GM18526 (cell line): Measurements from ENCODE around the gene MAD1L1.

Source experiments
- POLR2A ChIP-seq: IDR thresholded peaks from 3 replicates; pipeline ENCODE4 v1.6.1; 2011; ENCODE audit not compliant: insufficient read length; ENCODE audit errors: extremely low read depth

MAD1L1 gene

GRCh38 chr7:2116448-2116810, 116.3 kb downstream of the MAD1L1 start:
- TF ChIP-seq POLR2A: no peak

DNA sequence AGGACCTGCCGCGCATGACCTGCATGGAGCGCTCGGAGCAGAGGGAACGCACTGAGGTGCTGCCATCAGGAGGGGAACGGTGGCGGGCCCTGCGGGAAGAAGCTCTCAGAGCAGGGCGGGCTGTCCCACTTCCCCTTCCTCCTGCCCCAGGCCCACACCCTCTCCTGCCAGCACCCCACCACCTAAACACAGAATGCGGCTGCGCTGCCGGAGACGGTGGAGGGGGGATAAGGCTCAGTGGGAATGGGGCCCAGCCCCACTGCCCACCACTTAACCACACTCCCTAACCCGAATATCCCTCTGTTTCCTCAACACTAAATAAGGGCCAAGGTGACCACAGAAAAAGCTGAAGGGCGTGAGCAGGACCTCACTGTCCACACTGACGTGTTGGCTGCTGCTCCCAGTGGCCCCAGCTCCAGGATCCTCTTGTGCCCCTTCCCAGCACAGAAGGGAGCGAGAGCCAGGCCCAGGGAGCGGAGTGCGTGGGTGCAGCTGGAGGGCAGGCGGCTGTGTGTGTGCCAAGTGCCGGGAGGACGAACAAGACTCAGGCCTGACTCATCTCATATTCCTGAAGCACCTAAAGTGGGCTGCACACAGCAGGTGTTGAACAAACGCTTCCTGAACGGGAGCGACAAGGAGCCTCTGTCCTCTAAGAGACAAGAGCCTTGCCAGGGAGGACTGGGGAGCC, 116.8 kb downstream of the MAD1L1 start:
- no peak for TF ChIP-seq POLR2A

GRCh38 chr7:2114926-2115759, 117.6 kb downstream of the MAD1L1 start:
- no peak for TF ChIP-seq POLR2A

DNA sequence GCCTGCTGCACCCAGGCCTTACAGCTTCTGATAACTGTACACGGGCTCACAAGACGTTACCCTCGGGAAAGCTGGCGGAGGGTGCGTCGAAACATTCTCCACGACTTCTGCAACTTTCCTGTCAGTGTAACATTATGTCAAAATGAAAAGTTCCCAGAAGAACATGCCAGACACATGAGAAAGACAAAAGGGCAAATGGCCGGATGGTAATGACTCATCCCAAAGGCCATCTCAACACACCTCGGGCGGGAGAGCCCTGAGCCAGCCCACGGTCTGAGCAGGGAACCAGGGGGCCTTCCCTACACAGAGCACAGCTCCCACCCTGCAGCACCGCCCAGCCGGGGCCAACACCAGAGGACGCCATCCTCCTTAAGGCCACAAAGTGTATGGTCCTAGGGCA, 118.7 kb downstream of the MAD1L1 start:
- no peak for TF ChIP-seq POLR2A

DNA sequence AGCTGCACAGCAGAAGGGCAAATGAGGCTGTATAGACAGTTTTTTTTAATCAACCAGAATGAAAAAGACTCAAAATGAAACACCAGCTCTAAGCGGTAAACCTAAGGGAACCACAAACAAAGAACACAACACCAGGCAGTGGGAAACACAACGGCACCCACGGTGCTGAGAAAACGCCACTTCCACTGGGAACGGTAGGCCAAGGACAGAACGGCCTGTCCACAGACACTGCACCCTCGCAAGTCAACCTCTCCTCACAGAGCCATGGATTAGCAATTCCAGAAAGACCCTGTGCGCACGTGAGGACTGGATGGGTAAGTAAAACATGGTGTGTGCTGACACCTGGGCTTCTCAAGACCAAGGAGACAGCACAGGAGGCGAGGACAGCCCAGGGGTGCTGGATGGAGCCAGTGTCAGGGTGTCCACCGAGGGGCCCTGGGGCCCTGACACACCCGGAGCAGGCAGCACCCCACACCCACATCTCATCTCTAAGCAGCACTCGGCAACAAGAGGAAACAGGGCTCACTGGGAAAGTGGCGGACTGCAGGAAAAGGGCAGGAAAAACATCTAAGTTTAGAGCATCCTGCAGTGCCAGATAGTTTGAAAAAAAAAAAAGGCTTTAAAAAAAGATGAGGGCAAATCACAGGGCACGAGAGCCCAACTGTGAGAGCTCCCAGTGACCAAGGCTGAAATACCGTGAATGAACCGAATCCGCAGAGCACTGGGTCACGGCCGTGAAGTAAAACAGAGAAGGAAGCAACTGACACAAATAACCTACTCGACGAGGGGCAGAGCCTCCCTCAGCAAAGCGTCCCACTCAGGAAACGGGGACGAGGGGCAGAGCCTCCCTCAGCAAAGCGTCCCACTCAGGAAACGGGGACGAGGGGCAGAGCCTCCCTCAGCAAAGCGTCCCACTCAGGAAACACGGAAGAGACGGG, 120.2 kb downstream of the MAD1L1 start:
- TF ChIP-seq POLR2A: no peak

DNA sequence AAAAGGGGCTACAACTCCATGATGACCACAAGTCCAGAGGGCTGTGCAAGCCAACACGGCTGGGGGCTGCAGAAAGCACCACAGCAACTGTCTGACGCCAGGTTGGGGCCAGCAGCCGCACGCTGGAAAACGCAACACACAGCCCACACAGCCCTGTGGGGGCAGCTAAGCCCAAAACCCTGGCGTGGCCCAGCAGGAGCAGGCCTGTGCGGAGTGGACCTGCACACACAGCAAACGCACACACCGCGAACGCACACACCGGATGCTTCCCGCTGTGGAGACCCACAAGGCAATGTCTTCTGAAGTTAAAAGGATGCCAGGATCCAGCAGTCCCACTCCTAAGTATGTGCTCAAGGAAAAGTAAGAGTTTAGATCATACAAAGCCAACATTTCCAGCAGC, 121.2 kb downstream of the MAD1L1 start:
- no peak for TF ChIP-seq POLR2A

- no peak for TF ChIP-seq POLR2A
These were observed 121.9 kb downstream of the MAD1L1 start for GRCh38 chr7:2110610-2111396.

GRCh38 chr7:2109936-2110609, 122.7 kb downstream of the MAD1L1 start:
- TF ChIP-seq POLR2A: no peak

- TF ChIP-seq POLR2A: no peak
These were observed 123.4 kb downstream of the MAD1L1 start for GRCh38 chr7:2109251-2109872.

DNA sequence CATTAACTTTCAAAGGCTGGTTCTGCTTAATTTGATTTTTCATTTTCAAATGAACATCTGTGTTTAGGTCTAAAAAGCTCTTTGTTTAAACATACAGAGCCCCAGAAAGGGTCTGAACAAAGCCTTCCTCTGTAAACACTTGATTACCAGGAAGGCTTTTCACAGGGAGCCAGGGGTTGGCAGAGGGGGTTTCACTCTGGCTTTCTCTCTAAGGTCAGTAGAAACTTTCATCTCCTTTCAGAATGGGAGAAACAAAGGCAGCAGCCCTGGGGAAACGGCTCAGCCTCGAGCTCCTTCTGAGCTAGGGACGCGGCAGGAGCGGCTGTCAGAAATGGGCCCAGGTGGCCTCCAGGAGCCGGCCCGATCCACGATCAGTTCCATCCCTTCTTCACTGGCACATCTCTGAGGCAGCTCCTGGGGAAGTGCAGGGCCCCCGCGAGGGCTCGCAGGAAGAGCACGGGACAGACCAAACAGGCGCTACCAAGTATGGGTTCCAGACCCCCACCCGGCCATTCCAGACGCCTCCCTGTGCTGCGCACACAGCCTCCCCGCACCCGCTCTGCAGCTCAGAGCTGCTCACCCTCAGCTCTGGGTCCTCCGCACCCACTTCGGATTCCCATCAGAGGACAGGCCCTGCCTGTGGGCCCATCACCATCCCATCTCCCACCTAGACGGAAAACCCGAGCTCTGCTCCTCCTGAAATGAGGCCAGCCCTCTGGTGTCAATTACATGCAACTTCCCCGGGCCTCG, 124.1 kb downstream of the MAD1L1 start:
- TF ChIP-seq POLR2A: no peak

DNA sequence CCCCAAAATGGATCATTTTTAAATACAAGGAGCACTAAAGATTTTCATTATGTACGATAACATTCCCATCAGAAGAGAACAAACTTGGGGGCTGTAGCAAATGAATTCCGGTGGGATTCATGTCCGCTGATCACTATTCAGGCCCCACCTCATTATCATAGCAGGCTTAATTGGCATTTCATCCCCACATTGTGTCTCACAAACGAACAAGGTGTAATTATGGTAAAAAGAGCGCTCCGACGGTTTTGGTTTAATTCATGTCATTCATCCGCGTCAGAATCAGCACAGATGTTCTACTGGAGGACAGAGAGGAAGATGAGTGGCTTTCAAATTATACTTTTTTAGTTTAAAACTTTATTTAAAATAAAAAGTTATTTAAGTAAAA, 124.7 kb downstream of the MAD1L1 start:
- TF ChIP-seq POLR2A: no peak

DNA sequence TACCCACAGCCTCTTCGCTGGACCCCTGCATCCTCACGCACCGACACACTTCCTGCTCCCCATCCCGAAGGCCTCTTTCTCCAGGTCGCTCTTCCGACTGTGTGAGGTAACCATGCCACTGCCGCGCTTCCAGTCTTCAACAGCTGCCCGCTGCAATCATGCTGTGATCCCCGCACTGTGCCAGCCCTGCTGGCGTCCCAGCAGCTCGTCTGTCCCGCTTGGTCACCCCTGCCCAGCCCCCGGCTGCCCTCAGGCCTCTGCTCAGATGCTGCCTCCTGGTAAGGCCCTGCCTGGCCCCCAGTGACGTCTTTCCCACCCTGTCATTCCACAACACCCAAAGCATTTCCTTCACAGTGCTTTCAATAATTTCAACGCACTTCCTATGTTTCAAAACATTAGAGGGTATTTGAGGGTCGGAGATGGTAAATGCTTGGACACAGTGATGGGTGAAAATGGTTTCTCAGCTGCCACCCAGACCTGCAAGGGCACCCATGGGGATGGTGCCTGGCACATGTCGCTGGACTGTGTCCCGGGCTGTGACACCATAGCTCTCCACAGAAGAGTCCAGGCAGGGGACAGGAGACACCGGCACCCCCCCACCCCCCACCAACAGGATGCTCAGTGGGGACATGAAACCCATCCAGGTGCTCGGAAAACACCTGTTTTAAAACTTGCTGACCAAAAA, 125.2 kb downstream of the MAD1L1 start:
- TF ChIP-seq POLR2A: no peak

DNA sequence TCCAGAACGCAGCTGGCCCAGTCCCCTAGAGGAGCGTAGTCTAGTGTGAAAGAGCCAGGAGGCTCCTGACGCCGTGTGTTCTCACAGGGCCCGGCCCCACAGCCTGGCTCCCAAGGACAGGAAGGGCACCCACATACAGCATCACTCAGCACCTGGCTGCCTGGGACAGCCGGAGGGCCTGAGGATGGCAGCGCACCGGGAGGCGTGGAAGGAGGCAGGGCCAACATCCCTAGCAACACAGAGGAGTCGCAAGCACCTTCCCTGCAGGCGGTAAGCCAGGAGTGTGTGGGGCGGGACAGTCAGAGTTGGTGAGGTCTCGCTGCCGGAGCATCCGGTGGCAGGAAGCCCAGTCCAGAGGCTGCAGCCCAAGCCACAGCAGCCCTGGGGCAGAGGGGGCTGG, 125.8 kb downstream of the MAD1L1 start:
- TF ChIP-seq POLR2A: no peak
